GM23248 (cell line): ENCODE measurements around the gene NELFA. TPM values are rescaled to one million over a fixed set of nuclear protein-coding genes. Genes with fewer than 3 reads are reported as not detected.
"Not testable (repeated sequence)": the region's sequence is repeated elsewhere in the genome, so short reads cannot be mapped to it uniquely, and the experiment has no call there.

Source experiments
- DNase-seq: peaks from one replicate; pipeline ENCODE4 v3.0.0-alpha.2; 2015
- H2AFZ ChIP-seq: fragments of 200-600 bp; sonication (generic); 2 replicates; pipeline ENCODE4 v1.6.1; 2016; ENCODE audit warnings: antibody characterized with exemption
- H3F3A ChIP-seq: fragments of 200-600 bp; sonication (generic); 2 replicates; pipeline ENCODE4 v1.6.1; 2016; ENCODE audit warnings: mild to moderate bottlenecking, antibody characterized with exemption, mixed run types; ENCODE audit not compliant: insufficient read depth
- H3K27ac ChIP-seq: fragments of 200-600 bp; sonication (generic); 2 replicates; pipeline ENCODE4 v1.5.1; 2016; ENCODE audit warnings: mild to moderate bottlenecking
- H3K27me3 ChIP-seq: fragments of 200-600 bp; sonication (generic); replicated peaks from 2 replicates; pipeline ENCODE4 v1.6.1; 2016; ENCODE audit warnings: mild to moderate bottlenecking; ENCODE audit not compliant: insufficient read depth
- H3K36me3 ChIP-seq: fragments of 200-600 bp; sonication (generic); 2 replicates; pipeline ENCODE4 v1.6.1; 2016; ENCODE audit warnings: low read depth, mild to moderate bottlenecking
- H3K4me1 ChIP-seq: fragments of 200-600 bp; sonication (generic); 2 replicates; pipeline ENCODE4 v1.6.1; 2016; ENCODE audit warnings: mild to moderate bottlenecking; ENCODE audit not compliant: insufficient read depth
- H3K4me2 ChIP-seq: fragments of 200-600 bp; sonication (generic); one replicate; pipeline ENCODE4 v1.6.1; 2016; ENCODE audit warnings: mild to moderate bottlenecking; ENCODE audit not compliant: unreplicated experiment
- H3K4me3 ChIP-seq: fragments of 200-600 bp; sonication (generic); 2 replicates; pipeline ENCODE4 v1.5.1; 2016; ENCODE audit warnings: mild to moderate bottlenecking
- H3K79me2 ChIP-seq: fragments of 200-600 bp; sonication (generic); 2 replicates; pipeline ENCODE4 v1.6.1; 2016; ENCODE audit warnings: mild to moderate bottlenecking; ENCODE audit not compliant: insufficient read depth
- H3K9ac ChIP-seq: fragments of 200-600 bp; sonication (generic); 2 replicates; pipeline ENCODE4 v1.6.1; 2016; ENCODE audit warnings: mild to moderate bottlenecking
- H3K9me2 ChIP-seq: fragments of 200-600 bp; sonication (generic); 2 replicates; pipeline ENCODE4 v1.6.1; 2016; ENCODE audit warnings: mixed run types, mild to moderate bottlenecking, moderate library complexity; ENCODE audit not compliant: insufficient read depth
- H3K9me3 ChIP-seq: fragments of 200-600 bp; sonication (generic); one replicate; pipeline ENCODE4 v1.6.1; 2017; ENCODE audit warnings: low read depth
- H4K20me1 ChIP-seq: fragments of 200-600 bp; sonication (generic); 2 replicates; pipeline ENCODE4 v1.6.0; 2016; ENCODE audit not compliant: insufficient read depth
- EZH2 ChIP-seq: fragments of 200-600 bp; sonication (generic); IDR thresholded peaks from 2 replicates; pipeline ENCODE4 v1.6.1; 2018; ENCODE audit warnings: antibody characterized with exemption, mild to moderate bottlenecking; ENCODE audit not compliant: insufficient read depth, poor library complexity, severe bottlenecking
- EZH2phosphoT487 ChIP-seq: fragments of 200-600 bp; sonication (generic); IDR thresholded peaks from 2 replicates; pipeline ENCODE4 v1.6.1; 2018; ENCODE audit warnings: antibody characterized with exemption, moderate library complexity, mild to moderate bottlenecking, low read depth; ENCODE audit not compliant: insufficient read depth
- WGBS, 2 experiments: methylation state at CpG; one replicate each; pipeline ENCODE4 v1.1.6; 2015 to 2017; ENCODE audit warnings: low lambda C conversion rate in 2 of 2, low coverage in 1 of 2; ENCODE audit errors: missing lambda C conversion rate in 2 of 2; 5-methylcytosine and 5-hydroxymethylcytosine counted together
- in situ Hi-C: fragments of 300-500 bp; cut with MboI; formaldehyde crosslinking; loops from 2 replicates; pipeline ENCODE4 v1.15.0; 2020
- polyA plus RNA-seq: library from polyadenylated mRNA; unstranded; fragments of >200 nt; fragmentation: Nextera tagmentation; extraction: Ambion mirVana; gene quantifications from 2 replicates; pipeline ENCODE4 v1.2.1, GENCODE V29; 2016
- total RNA-seq: library from RNA; depleted of rRNA; stranded (reverse); fragments of >200 nt; shearing (Covaris generic); gene quantifications from 2 replicates; pipeline ENCODE4 v1.2.3, GENCODE V29; 2014

Gene NELFA
- total and polyA plus RNA-seq, 2 experiments from 2014 or later: 18.7 to 23.6 TPM

GRCh38 chr4:2041239-2042130, 32.7 kb upstream of the NELFA start:
- H3K9ac ChIP-seq: peak overlapping the region; percentile 48
- no peaks in the 10 kb centered on the region for H3F3A ChIP-seq
- peak overlapping the region; percentile 82 for H2AFZ ChIP-seq
- H3K9me2 ChIP-seq: no peaks in the 10 kb centered on the region
- peak; percentile 86 for DNase-seq
- in situ Hi-C loops: no loop called here
- WGBS, 2 experiments: 1% methylated on average over 56 to 64 of the region's 94 CpGs
- no peak overlapping the region for H3K27ac ChIP-seq
- TF ChIP-seq EZH2phosphoT487: no peak
- peak; percentile 83 for TF ChIP-seq EZH2
- H4K20me1 ChIP-seq: no peaks in the 10 kb centered on the region
- no peaks in the 10 kb centered on the region for H3K36me3 ChIP-seq
- H3K4me1 ChIP-seq: no peaks in the 10 kb centered on the region
- H3K79me2 ChIP-seq: no peaks in the 10 kb centered on the region
- H3K4me2 ChIP-seq: peak overlapping the region; percentile 53
- peak overlapping the region; percentile 75 for H3K4me3 ChIP-seq
- H3K9me3 ChIP-seq: no peaks in the 10 kb centered on the region
- peaks cover 8% of the 10 kb centered on the region; the same call in 1 of the 2 replicates for H3K27me3 ChIP-seq

- H3K4me1 ChIP-seq: no peaks in the 10 kb centered on the region
- peaks cover 8% of the 10 kb centered on the region; the same call in 1 of the 2 replicates for H3K27me3 ChIP-seq
- H3K79me2 ChIP-seq: no peaks in the 10 kb centered on the region
- 3 to 6% methylated on average over 36 to 45 of the region's 91 CpGs for WGBS, 2 experiments
- H3K4me2 ChIP-seq: peak overlapping the region; percentile 51
- no peaks in the 10 kb centered on the region for H3F3A ChIP-seq
- no peaks in the 10 kb centered on the region for H3K36me3 ChIP-seq
- H3K9me3 ChIP-seq: no peaks in the 10 kb centered on the region
- no peaks in the 10 kb centered on the region for H3K9me2 ChIP-seq
- DNase-seq: no peak
- in situ Hi-C loops: no loop called here
- H4K20me1 ChIP-seq: no peaks in the 10 kb centered on the region
- no peak overlapping the region for H3K9ac ChIP-seq
- peak overlapping the region; percentile 75 for H3K4me3 ChIP-seq
- H3K27ac ChIP-seq: no peak overlapping the region
- peak; percentile 4; the same call in 1 of the 2 replicates for TF ChIP-seq EZH2phosphoT487
- peak; percentile 59 for TF ChIP-seq EZH2
- H2AFZ ChIP-seq: peak overlapping the region; percentile 82
Observed at GRCh38 chr4:2040391-2041238, 31.8 kb upstream of the NELFA start.

GRCh38 chr4:2036866-2037265, 28.1 kb upstream of the NELFA start:
- Histone ChIP-seq H3K27me3 (peaks cover 8% of the 10 kb centered on the region; the same call in 1 of the 2 replicates), H3K4me3 (no peak overlapping the region), H3F3A (no peaks in the 10 kb centered on the region), H3K4me1 (no peaks in the 10 kb centered on the region), H3K9me2 (no peaks in the 10 kb centered on the region), H3K9me3 (no peaks in the 10 kb centered on the region), H4K20me1 (no peaks in the 10 kb centered on the region), H3K9ac (no peak overlapping the region), H3K27ac (no peak overlapping the region), H3K36me3 (no peaks in the 10 kb centered on the region), H3K4me2 (no peak overlapping the region), H2AFZ (no peak overlapping the region), H3K79me2 (no peaks in the 10 kb centered on the region)
- DNase-seq: no peak
- in situ Hi-C loops: no loop called here
- 54 to 64% methylated on average over 6 to 7 of the region's 7 CpGs for WGBS, 2 experiments
- TF ChIP-seq EZH2 (no peak), EZH2phosphoT487 (no peak)

GRCh38 chr4:2036327-2036726, 27.6 kb upstream of the NELFA start:
- Histone ChIP-seq H3K36me3 (no peaks in the 10 kb centered on the region), H3K79me2 (no peaks in the 10 kb centered on the region), H3K4me2 (no peak overlapping the region), H3K9me3 (no peaks in the 10 kb centered on the region), H4K20me1 (no peaks in the 10 kb centered on the region), H3K4me3 (no peak overlapping the region), H3K27me3 (peaks cover 8% of the 10 kb centered on the region; the same call in 1 of the 2 replicates), H3K9ac (no peak overlapping the region), H3K9me2 (no peaks in the 10 kb centered on the region), H3F3A (no peaks in the 10 kb centered on the region), H3K27ac (no peak overlapping the region), H3K4me1 (no peaks in the 10 kb centered on the region), H2AFZ (no peak overlapping the region)
- no peak for DNase-seq
- no peak for TF ChIP-seq EZH2phosphoT487
- TF ChIP-seq EZH2: no peak
- WGBS, 2 experiments: 67 to 69% methylated on average over 10 of the region's 10 CpGs
- in situ Hi-C loops: no loop called here

- H3K79me2 ChIP-seq, H3F3A ChIP-seq, in situ Hi-C loops: not testable (repeated sequence)
Observed at GRCh38 chr4:2031161-2031560, 22.4 kb upstream of the NELFA start.

GRCh38 chr4:2027120-2027519, 18.3 kb upstream of the NELFA start:
- in situ Hi-C loops: not testable (repeated sequence)

More at GRCh38 chr4:2031161-2031560, 22.4 kb upstream of the NELFA start:
- not testable (repeated sequence) for H3K27ac ChIP-seq, H3K9ac ChIP-seq, H3K4me1 ChIP-seq, H4K20me1 ChIP-seq, H2AFZ ChIP-seq, H3K4me2 ChIP-seq, H3K36me3 ChIP-seq, H3K4me3 ChIP-seq, DNase-seq, H3K9me2 ChIP-seq, H3K9me3 ChIP-seq
- peaks cover 15% of the 10 kb centered on the region for H3K27me3 ChIP-seq

More at GRCh38 chr4:2027120-2027519, 18.3 kb upstream of the NELFA start:
- not testable (repeated sequence) for H3K4me2 ChIP-seq, H3K79me2 ChIP-seq, H2AFZ ChIP-seq, H3K36me3 ChIP-seq, H3K27ac ChIP-seq, DNase-seq, H3K9me3 ChIP-seq, H3F3A ChIP-seq, H3K9ac ChIP-seq, H3K4me1 ChIP-seq, H3K4me3 ChIP-seq, H3K9me2 ChIP-seq, H4K20me1 ChIP-seq
- 56 to 62% methylated on average over 4 of the region's 4 CpGs for WGBS, 2 experiments
- peaks cover 19% of the 10 kb centered on the region for H3K27me3 ChIP-seq
